Liver (tissue), 3 donors: ENCODE data around the gene FGF12.

ENCODE experiments used
- HNF4A ChIP-seq, 2 donors: conservative IDR thresholded peaks; 2 replicates each; pipeline ENCODE4 v1.6.1; 2016; ENCODE audit warnings: antibody characterized with exemption in 2 of 2, mild to moderate bottlenecking in 2 of 2
- TAF1 ChIP-seq: conservative IDR thresholded peaks from 2 replicates; pipeline ENCODE4 v1.6.1; 2016; ENCODE audit warnings: antibody characterized with exemption, mild to moderate bottlenecking
- YY1 ChIP-seq: IDR thresholded peaks from 2 replicates; pipeline ENCODE4 v1.6.1; 2016; ENCODE audit warnings: antibody characterized with exemption, mild to moderate bottlenecking
- TF ChIP-seq, protein P1 (sequence below): fragments of 150-350 bp; IDR thresholded peaks from 2 replicates; pipeline ENCODE4 v1.5.1; 2017; ENCODE audit warnings: improper control_type of control experiment, low read depth, low read length; ENCODE audit not compliant: missing input control
- TF ChIP-seq, protein P2 (sequence below): IDR thresholded peaks from 2 replicates; pipeline ENCODE4 v1.6.1; 2016; ENCODE audit warnings: antibody characterized with exemption, mild to moderate bottlenecking
- donor health status: healthy.
- donor health status: healthy.

DNA sequence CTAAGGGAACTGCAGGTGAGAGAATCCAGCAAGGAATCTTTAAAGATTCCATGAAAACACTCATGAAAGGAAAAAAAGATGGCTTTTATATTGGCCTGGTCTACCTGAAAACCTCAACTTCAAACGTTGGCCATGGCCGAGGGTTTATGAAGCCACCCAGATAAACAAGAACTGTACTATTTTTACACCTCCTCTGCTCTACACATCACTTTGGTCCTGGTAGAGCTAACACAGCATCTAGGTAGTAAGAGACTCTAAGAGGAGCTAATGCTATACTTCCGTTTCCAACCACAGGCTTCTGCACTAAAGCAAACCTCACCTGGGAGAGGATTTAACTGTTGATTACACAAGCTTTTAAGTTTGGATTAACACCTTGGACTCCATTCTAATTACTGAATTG, 466.2 kb downstream of the FGF12 start:
- TF ChIP-seq, protein P1, sequence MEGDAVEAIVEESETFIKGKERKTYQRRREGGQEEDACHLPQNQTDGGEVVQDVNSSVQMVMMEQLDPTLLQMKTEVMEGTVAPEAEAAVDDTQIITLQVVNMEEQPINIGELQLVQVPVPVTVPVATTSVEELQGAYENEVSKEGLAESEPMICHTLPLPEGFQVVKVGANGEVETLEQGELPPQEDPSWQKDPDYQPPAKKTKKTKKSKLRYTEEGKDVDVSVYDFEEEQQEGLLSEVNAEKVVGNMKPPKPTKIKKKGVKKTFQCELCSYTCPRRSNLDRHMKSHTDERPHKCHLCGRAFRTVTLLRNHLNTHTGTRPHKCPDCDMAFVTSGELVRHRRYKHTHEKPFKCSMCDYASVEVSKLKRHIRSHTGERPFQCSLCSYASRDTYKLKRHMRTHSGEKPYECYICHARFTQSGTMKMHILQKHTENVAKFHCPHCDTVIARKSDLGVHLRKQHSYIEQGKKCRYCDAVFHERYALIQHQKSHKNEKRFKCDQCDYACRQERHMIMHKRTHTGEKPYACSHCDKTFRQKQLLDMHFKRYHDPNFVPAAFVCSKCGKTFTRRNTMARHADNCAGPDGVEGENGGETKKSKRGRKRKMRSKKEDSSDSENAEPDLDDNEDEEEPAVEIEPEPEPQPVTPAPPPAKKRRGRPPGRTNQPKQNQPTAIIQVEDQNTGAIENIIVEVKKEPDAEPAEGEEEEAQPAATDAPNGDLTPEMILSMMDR = no peak
- TF ChIP-seq HNF4A (conservative IDR thresholded peaks at IDR 0.05) (no peak), TAF1 (no peak), YY1 (no peak)
- TF ChIP-seq, protein P2, sequence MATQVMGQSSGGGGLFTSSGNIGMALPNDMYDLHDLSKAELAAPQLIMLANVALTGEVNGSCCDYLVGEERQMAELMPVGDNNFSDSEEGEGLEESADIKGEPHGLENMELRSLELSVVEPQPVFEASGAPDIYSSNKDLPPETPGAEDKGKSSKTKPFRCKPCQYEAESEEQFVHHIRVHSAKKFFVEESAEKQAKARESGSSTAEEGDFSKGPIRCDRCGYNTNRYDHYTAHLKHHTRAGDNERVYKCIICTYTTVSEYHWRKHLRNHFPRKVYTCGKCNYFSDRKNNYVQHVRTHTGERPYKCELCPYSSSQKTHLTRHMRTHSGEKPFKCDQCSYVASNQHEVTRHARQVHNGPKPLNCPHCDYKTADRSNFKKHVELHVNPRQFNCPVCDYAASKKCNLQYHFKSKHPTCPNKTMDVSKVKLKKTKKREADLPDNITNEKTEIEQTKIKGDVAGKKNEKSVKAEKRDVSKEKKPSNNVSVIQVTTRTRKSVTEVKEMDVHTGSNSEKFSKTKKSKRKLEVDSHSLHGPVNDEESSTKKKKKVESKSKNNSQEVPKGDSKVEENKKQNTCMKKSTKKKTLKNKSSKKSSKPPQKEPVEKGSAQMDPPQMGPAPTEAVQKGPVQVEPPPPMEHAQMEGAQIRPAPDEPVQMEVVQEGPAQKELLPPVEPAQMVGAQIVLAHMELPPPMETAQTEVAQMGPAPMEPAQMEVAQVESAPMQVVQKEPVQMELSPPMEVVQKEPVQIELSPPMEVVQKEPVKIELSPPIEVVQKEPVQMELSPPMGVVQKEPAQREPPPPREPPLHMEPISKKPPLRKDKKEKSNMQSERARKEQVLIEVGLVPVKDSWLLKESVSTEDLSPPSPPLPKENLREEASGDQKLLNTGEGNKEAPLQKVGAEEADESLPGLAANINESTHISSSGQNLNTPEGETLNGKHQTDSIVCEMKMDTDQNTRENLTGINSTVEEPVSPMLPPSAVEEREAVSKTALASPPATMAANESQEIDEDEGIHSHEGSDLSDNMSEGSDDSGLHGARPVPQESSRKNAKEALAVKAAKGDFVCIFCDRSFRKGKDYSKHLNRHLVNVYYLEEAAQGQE = no peak
